ENCODE data around the gene GGNBP2.

DNA sequence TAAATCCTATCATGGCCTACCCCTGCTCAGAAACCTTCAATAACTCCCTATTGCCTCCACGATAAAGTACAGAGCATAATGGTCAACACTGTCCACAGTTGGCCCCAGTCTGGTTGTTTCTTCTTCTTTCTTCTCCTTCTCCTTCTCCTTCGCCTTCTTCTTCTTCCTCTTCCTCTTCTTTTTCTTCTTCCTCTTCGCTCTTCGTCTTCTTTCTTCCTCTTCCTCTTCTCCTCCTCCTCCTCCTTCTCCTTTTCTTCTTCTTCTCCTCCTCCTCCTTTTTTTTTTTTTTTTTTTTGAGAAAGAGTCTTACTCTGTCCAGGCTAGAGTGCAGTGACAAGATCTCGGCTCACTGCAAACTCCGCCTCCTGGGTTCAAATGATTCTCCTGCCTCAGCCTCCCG, 80.5 kb downstream of the GGNBP2 start:
- no peak for TF ChIP-seq SUZ12 (IDR thresholded peaks at IDR 0.05)
- no peak for TF ChIP-seq ELF4 (IDR thresholded peaks at IDR 0.05)
- no peak for TF ChIP-seq ZNF384 (IDR thresholded peaks at IDR 0.05)
- TF ChIP-seq CTBP1 (IDR thresholded peaks at IDR 0.05; ENCODE audit: borderline replicate concordance) = no peak
- TF ChIP-seq, protein P1, sequence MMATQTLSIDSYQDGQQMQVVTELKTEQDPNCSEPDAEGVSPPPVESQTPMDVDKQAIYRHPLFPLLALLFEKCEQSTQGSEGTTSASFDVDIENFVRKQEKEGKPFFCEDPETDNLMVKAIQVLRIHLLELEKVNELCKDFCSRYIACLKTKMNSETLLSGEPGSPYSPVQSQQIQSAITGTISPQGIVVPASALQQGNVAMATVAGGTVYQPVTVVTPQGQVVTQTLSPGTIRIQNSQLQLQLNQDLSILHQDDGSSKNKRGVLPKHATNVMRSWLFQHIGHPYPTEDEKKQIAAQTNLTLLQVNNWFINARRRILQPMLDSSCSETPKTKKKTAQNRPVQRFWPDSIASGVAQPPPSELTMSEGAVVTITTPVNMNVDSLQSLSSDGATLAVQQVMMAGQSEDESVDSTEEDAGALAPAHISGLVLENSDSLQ (IDR thresholded peaks at IDR 0.05) = no peak
- TF ChIP-seq LEF1 (IDR thresholded peaks at IDR 0.05; ENCODE audit: borderline replicate concordance) = no peak
- no peak for TF ChIP-seq HDGF (IDR thresholded peaks at IDR 0.05; ENCODE audit: borderline replicate concordance)

All from HEK293T (cell line).